OCI-LY3 (cell line): ENCODE measurements around the gene ERBB4.

ENCODE experiments used
- H2AFZ ChIP-seq: fragments of 200-600, 300-600 bp; shearing (Covaris generic); 2 replicates; pipeline ENCODE4 v1.6.0; 2014; ENCODE audit warnings: antibody characterized with exemption, low read depth, low read length
- H3K27ac ChIP-seq: fragments of 200-600, 300-600 bp; sonication (generic); 2 replicates; pipeline ENCODE4 v1.5.1; 2014; ENCODE audit warnings: mild to moderate bottlenecking, low read length, moderate library complexity, mixed read lengths
- H3K27me3 ChIP-seq: fragments of 200-600, 300-600 bp; sonication (generic); 2 replicates; pipeline ENCODE4 v1.6.1; 2014; ENCODE audit warnings: low read depth, low read length, mixed read lengths
- H3K36me3 ChIP-seq: fragments of 200-600, 300-600 bp; sonication (generic); replicated peaks from 2 replicates; pipeline ENCODE3; 2014; ENCODE audit warnings: low read depth, low read length, mixed read lengths
- H3K4me1 ChIP-seq: fragments of 300-600, 200-600 bp; sonication (generic); 2 replicates; pipeline ENCODE4 v1.6.1; 2014; ENCODE audit warnings: low read length, mixed read lengths
- H3K4me2 ChIP-seq: fragments of 200-600, 300-600 bp; sonication (generic); 2 replicates; pipeline ENCODE4 v1.6.1; 2014; ENCODE audit warnings: low read length, mixed read lengths
- H3K4me3 ChIP-seq: fragments of 300-600, 200-600 bp; sonication (generic); 2 replicates; pipeline ENCODE4 v1.5.1; 2014; ENCODE audit warnings: antibody characterized with exemption, mild to moderate bottlenecking, low read length, moderate library complexity
- H3K79me2 ChIP-seq: fragments of 300-600, 200-600 bp; shearing (Covaris generic); 2 replicates; pipeline ENCODE4 v1.6.1; 2014; ENCODE audit warnings: mild to moderate bottlenecking, low read length, mixed read lengths
- H3K9ac ChIP-seq: fragments of 300-600, 200-600 bp; shearing (Covaris generic); 2 replicates; pipeline ENCODE4 v1.6.0; 2014; ENCODE audit warnings: mild to moderate bottlenecking, low read length, moderate library complexity
- H3K9me3 ChIP-seq: fragments of 200-600, 300-600 bp; shearing (Covaris generic); 2 replicates; pipeline ENCODE4 v1.6.1; 2014; ENCODE audit warnings: low read length, mixed read lengths; ENCODE audit not compliant: insufficient read depth
- H4K20me1 ChIP-seq: fragments of 200-600, 300-600 bp; sonication (generic); 2 replicates; pipeline ENCODE4 v1.6.1; 2016; ENCODE audit warnings: low read length, mixed read lengths; ENCODE audit not compliant: insufficient read depth
- CTCF ChIP-seq: fragments of 200-600, 300-600 bp; sonication (generic); IDR thresholded peaks from 2 replicates; pipeline ENCODE4 v1.5.1; 2014; ENCODE audit warnings: antibody characterized with exemption, low read length, low read depth
- EZH2phosphoT487 ChIP-seq: fragments of 200-600 bp; shearing (Covaris generic); IDR thresholded peaks from 2 replicates; pipeline ENCODE4 v1.6.1; 2018; ENCODE audit warnings: antibody characterized with exemption, mixed run types, low read depth

Gene ERBB4

DNA sequence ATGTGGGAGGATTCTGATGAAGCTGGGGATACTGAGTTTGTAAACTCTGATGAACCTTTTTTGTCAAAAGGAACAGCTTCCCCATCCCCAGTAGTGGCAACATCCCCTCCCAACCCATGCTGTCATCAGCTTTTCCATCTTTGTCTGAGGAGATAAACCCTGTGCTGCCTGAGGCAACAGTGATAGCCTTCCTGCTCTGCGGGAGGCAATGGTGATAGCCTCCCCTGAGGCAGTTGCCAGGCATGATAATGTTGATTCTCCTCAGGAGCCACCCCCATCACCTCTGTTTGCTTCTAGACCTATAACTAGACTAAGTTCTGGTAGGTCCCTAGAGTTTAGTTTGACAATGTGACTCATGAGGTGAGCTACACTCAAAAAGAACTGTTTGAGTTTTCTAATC lies 97.5 kb downstream of the ERBB4 start:
- TF ChIP-seq EZH2phosphoT487, result no peak
- no peak for TF ChIP-seq CTCF
- no peaks in the 10 kb centered on the region for H3K9me3 ChIP-seq
- H2AFZ ChIP-seq, result no peak overlapping the region

DNA sequence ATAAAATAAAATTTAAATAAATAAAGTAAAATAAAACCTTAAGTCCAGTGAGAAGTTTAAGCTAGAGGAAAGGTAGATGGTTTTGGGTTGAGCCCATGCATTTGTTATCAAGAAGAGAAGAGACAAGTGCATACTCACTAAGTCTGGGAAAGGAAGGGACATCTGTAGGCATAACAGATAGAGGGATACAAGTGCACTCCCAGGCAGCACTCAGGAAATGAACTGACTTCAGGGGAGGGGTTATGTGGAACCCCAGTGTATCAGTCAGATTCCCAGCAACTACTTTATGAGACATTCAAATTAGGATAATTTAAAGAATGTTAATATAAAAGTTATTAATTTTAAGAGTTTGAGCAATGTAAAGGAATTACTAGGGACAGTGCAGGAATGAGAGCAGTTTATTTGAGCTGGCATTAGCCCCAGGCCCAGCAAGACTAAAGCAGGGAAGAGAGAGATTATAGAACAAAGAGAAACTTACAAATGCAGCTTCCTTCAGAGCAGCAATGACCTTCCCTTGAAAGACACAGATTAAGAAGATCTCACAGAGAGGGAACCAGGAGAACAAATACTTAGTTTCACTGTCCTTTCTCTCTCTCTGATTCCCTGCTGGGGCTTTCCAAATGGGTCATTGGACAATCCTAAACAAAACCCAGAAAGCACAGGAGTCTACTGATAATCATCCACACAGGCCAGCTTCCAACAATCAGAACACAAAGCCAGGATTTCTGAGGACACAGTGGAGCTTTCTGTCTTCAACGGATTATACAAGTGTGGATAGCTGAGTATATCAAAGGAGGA lies 109.7 kb downstream of the ERBB4 start:
- no peak overlapping the region for H2AFZ ChIP-seq
- H4K20me1 ChIP-seq, result no peaks in the 10 kb centered on the region
- H3K4me2 ChIP-seq, result no peak overlapping the region
- no peak overlapping the region for H3K27ac ChIP-seq
- H3K36me3 ChIP-seq, result no peaks in the 10 kb centered on the region
- no peak overlapping the region for H3K4me3 ChIP-seq
- H3K27me3 ChIP-seq, result no peaks in the 10 kb centered on the region
- H3K79me2 ChIP-seq, result no peaks in the 10 kb centered on the region
- no peaks in the 10 kb centered on the region; the same call in 1 of the 2 replicates for H3K9me3 ChIP-seq
- TF ChIP-seq EZH2phosphoT487, result no peak
- TF ChIP-seq CTCF, result no peak
- H3K4me1 ChIP-seq, result no peaks in the 10 kb centered on the region
- H3K9ac ChIP-seq, result no peak overlapping the region

More for the DNA sequence above, 97.5 kb downstream of the ERBB4 start:
- no peak overlapping the region for H3K4me2 ChIP-seq
- H4K20me1 ChIP-seq, result no peaks in the 10 kb centered on the region
- no peak overlapping the region for H3K9ac ChIP-seq
- H3K36me3 ChIP-seq, result no peaks in the 10 kb centered on the region
- H3K4me3 ChIP-seq, result no peak overlapping the region
- no peaks in the 10 kb centered on the region for H3K4me1 ChIP-seq
- H3K79me2 ChIP-seq, result no peaks in the 10 kb centered on the region
- H3K27me3 ChIP-seq, result no peaks in the 10 kb centered on the region
- H3K27ac ChIP-seq, result no peak overlapping the region

- Histone ChIP-seq H3K4me3 (no peak overlapping the region), H3K9ac (no peak overlapping the region), H3K79me2 (no peaks in the 10 kb centered on the region), H3K36me3 (no peaks in the 10 kb centered on the region), H3K4me1 (no peaks in the 10 kb centered on the region), H2AFZ (no peak overlapping the region), H3K27ac (no peak overlapping the region), H3K4me2 (no peak overlapping the region), H3K27me3 (no peaks in the 10 kb centered on the region), H4K20me1 (no peaks in the 10 kb centered on the region), H3K9me3 (no peaks in the 10 kb centered on the region)
- TF ChIP-seq CTCF, result no peak
- no peak for TF ChIP-seq EZH2phosphoT487
These were observed 111.0 kb downstream of the ERBB4 start for GRCh38 chr2:212427638-212428037.

- TF ChIP-seq EZH2phosphoT487, result no peak
- TF ChIP-seq CTCF, result no peak
- H2AFZ ChIP-seq, result no peak overlapping the region
- no peaks in the 10 kb centered on the region for H3K9me3 ChIP-seq
- H3K27me3 ChIP-seq, result no peaks in the 10 kb centered on the region
- H3K79me2 ChIP-seq, result no peaks in the 10 kb centered on the region
- H3K4me1 ChIP-seq, result no peaks in the 10 kb centered on the region
- H3K9ac ChIP-seq, result no peak overlapping the region
- H3K4me2 ChIP-seq, result no peak overlapping the region
- H3K27ac ChIP-seq, result no peak overlapping the region
- H3K36me3 ChIP-seq, result no peaks in the 10 kb centered on the region
- no peak overlapping the region for H3K4me3 ChIP-seq
- no peaks in the 10 kb centered on the region for H4K20me1 ChIP-seq
These were observed 111.8 kb downstream of the ERBB4 start for GRCh38 chr2:212426637-212427412.
